ENCODE measurements around the gene FLYWCH2.
"Not testable (repeated sequence)": the region's sequence is repeated elsewhere in the genome, so short reads cannot be mapped to it uniquely, and the experiment has no call there.

FLYWCH2 gene

DNA sequence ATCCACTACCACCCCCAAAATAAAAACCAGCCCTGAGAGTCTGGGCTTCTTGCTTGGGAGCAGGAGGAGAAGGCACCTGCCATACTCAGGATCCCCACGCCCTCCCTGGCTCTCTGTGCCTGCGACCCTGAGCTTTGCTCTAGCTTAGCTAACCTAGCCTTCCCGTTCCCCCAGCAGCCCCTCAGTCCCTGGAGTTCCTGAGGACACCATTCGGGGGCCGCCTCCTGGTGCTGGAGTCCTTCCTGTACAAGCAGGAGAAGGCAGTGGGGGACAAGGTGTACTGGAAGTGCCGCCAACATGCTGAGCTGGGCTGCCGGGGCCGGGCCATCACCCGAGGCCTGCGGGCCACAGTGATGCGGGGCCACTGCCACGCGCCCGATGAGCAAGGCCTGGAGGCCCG is 47.2 kb downstream of the FLYWCH2 start:
- no peak overlapping the region for H3K4me3 ChIP-seq (ENCODE audit: control insufficient read depth, low read depth, low read length)
- TF ChIP-seq, protein P1, sequence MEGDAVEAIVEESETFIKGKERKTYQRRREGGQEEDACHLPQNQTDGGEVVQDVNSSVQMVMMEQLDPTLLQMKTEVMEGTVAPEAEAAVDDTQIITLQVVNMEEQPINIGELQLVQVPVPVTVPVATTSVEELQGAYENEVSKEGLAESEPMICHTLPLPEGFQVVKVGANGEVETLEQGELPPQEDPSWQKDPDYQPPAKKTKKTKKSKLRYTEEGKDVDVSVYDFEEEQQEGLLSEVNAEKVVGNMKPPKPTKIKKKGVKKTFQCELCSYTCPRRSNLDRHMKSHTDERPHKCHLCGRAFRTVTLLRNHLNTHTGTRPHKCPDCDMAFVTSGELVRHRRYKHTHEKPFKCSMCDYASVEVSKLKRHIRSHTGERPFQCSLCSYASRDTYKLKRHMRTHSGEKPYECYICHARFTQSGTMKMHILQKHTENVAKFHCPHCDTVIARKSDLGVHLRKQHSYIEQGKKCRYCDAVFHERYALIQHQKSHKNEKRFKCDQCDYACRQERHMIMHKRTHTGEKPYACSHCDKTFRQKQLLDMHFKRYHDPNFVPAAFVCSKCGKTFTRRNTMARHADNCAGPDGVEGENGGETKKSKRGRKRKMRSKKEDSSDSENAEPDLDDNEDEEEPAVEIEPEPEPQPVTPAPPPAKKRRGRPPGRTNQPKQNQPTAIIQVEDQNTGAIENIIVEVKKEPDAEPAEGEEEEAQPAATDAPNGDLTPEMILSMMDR (IDR thresholded peaks at IDR 0.05; ENCODE audit: control insufficient read depth, insufficient read depth, low read depth, low read length, missing control alignments), result no peak
- no peak for DNase-seq (ENCODE audit: low read depth)

DNA sequence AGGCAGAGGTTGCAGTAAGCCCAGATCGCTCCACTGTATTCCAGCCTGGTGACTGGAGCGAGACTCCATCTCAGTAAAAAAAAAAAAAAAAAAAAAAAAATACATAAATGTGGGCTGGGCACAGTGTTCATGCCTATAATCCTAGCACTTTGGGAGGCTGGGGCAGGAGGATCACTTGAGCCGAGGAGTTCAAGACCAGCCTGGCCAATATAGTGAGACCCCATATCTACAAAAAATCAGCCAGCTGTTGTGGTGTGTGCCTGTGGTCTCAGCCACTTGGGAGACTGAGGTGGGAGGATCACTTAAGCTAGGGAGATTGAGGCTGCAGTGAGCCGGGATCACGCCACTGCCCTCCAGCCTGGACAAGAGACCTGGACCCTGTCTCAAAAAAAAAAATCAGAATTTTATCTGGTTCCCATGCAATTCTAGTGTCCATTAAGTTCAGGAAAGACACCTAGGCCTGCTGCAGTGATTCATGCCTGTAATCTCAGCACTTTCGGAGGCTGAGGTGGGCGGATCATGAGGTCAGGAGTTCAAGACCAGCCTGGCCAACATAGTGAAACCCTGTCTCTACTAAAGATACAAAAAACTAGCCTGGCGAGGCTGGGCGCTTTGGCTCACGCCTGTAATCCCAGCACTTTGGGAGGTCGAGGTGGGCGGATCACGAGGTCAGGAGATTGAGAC is 48.4 kb downstream of the FLYWCH2 start:
- not testable (repeated sequence) for DNase-seq (ENCODE audit: low read depth); H3K4me3 ChIP-seq (ENCODE audit: control insufficient read depth, low read depth, low read length)

DNA sequence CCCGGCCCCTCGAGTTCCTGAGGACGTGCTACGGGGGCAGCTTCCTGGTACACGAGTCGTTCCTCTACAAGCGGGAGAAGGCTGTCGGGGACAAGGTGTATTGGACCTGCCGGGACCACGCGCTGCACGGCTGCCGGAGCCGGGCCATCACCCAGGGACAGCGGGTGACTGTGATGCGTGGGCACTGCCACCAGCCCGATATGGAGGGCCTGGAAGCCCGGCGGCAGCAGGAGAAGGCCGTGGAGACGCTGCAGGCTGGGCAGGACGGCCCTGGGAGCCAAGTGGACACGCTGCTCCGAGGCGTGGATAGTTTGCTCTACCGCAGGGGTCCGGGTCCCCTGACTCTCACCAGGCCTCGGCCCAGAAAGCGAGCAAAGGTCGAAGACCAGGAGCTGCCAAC is 50.1 kb downstream of the FLYWCH2 start:
- no peak for DNase-seq (ENCODE audit: low read depth)
- no peak overlapping the region for H3K4me3 ChIP-seq (ENCODE audit: control insufficient read depth, low read depth, low read length)
- TF ChIP-seq, protein P1 (IDR thresholded peaks at IDR 0.05; ENCODE audit: control insufficient read depth, insufficient read depth, low read depth, low read length, missing control alignments), result no peak

DNA sequence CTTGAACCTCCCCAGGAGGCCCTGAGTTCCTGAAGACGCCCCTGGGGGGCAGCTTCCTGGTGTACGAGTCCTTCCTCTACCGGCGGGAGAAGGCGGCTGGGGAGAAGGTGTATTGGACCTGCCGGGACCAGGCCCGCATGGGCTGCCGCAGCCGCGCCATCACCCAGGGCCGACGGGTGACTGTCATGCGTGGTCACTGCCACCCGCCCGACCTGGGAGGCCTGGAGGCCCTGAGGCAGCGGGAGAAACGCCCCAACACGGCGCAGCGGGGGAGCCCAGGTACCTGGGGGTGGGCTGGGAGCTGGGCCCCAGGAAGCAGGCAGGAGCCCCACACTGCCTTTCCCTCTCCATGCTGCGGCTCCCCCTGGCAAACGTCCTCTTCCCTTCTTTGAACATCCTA is 50.7 kb downstream of the FLYWCH2 start:
- TF ChIP-seq, protein P1 (IDR thresholded peaks at IDR 0.05; ENCODE audit: control insufficient read depth, insufficient read depth, low read depth, low read length, missing control alignments), result no peak
- H3K4me3 ChIP-seq (ENCODE audit: control insufficient read depth, low read depth, low read length), result no peak overlapping the region
- no peak for DNase-seq (ENCODE audit: low read depth)

DNA sequence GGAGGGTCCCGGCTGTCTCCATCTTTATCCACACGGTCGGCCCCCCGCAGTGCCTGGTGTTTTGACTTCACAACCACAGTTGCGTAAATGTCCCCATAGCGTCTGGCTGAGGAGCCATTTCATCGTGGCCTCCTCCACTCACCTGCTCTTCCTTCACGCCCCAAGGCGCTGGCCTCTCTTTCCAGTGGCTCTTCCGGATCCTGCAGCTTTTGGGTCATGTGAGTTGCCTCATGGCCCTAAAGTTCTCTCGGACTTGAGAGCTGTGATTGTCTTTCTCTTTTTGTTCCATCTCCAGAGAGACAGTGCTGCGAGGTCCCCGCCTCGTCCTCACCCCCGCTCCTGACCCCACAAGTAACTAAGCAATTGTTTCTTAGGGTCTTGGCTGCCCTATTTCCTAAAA is 51.4 kb downstream of the FLYWCH2 start:
- DNase-seq (ENCODE audit: low read depth), result no peak
- TF ChIP-seq, protein P1 (IDR thresholded peaks at IDR 0.05; ENCODE audit: control insufficient read depth, insufficient read depth, low read depth, low read length, missing control alignments), result no peak
- no peak overlapping the region for H3K4me3 ChIP-seq (ENCODE audit: control insufficient read depth, low read depth, low read length)

DNA sequence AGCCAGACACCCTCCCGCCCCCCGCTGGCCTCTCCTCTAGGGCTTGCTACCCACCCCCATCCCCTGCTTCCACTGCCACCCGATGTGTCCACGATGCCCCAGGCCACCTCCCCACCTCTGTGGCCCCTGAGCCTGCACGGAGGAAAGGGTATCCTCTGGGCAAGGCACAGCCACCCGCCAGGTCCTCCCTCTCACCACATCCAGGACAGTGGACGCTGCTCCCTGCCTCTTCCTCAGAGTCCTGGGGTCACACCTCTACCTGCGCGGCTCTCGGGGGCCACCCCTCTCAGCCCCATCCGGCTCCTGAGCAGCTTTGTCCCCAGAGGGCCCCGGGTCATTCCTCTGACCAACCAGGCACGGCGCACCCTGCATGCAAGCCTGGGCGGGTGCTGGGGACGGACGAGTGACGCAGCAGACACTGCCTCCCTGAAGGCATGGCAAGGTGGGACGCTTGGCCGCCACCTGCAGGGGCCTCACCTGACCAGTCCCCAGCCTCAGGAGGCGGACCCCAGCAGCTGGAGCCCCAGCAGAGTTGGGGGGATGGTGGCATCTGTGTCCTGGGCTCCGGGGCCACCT is 53.5 kb downstream of the FLYWCH2 start:
- H3K4me3 ChIP-seq (ENCODE audit: control insufficient read depth, low read depth, low read length), result no peak overlapping the region
- TF ChIP-seq, protein P1 (IDR thresholded peaks at IDR 0.05; ENCODE audit: control insufficient read depth, insufficient read depth, low read depth, low read length, missing control alignments), result no peak
- no peak for DNase-seq (ENCODE audit: low read depth)

DNA sequence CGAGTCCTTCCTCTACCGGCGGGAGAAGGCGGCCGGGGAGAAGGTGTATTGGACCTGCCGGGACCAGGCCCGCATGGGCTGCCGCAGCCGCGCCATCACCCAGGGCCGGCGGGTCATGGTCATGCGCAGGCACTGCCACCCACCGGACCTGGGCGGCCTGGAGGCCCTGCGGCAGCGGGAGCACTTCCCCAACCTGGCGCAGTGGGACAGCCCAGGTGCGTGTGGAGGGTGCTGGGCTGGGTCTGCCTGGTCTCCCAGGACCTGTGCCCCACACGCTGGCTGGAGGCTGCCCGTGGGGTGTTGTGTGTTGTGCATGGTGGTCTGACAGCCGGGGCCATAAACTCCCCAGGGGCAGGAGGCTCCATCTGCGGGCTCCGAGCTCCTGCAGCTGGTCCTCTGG is 54.2 kb downstream of the FLYWCH2 start:
- DNase-seq (ENCODE audit: low read depth), result no peak
- H3K4me3 ChIP-seq (ENCODE audit: control insufficient read depth, low read depth, low read length), result no peak overlapping the region
- TF ChIP-seq, protein P1 (IDR thresholded peaks at IDR 0.05; ENCODE audit: control insufficient read depth, insufficient read depth, low read depth, low read length, missing control alignments), result no peak

All from AG09309 (cell line).